Left colon (tissue), 2 donors: ENCODE data around the gene CCDC191. TPM values are rescaled to one million over a fixed set of nuclear protein-coding genes. Genes with fewer than 3 reads are reported as not detected.
A peak's percentile ranks its signal among the peaks of the same experiment; 100 is the strongest.

Experiments
- ATAC-seq: fragments of 200-7000 bp; cut with Tn5 transposase; one replicate; pipeline ENCODE4 v1.9.1; 2020; ENCODE audit warnings: mild to moderate bottlenecking, moderate library complexity
- DNase-seq, 2 donors: peaks; one replicate each; pipeline ENCODE4 v3.0.0-alpha.2; 2020
- intact Hi-C, 2 donors: fragments of 100-400 bp; cut with DNase I in 1 of 2; cut with micrococcal nuclease in 1 of 2; formaldehyde crosslinking; loops; one replicate each; pipeline versions ENCODE4 v1.11.2 to v1.14.0; 2022; cut with DNase I, micrococcal nuclease
- total RNA-seq, 2 donors: library from RNA; stranded (reverse); fragmentation: NEBNext Ultra II Directional; extraction: Animal tissue kit (Norgen Biotek cat#: 25700); gene quantifications; one replicate each; pipeline ENCODE4 v1.2.1, GENCODE V29; 2021
- donor health status: DM: no; HTN: no; CAD: no.
- donor health status: DM: yes; HTN: yes; CAD: no.

CCDC191 gene
- total RNA-seq, 2 donors from 2014 or later: 3.4 to 4.0 TPM

- intact Hi-C loops: no loop called here
- no peak for ATAC-seq
- DNase-seq: no peak
Measured at GRCh38 chr3:114067804-114068203, 11.5 kb upstream of the CCDC191 start.

- intact Hi-C loops: no loop called here
- no peak for DNase-seq
- no peak for ATAC-seq
Measured at GRCh38 chr3:114060906-114061655, 4.8 kb upstream of the CCDC191 start.

GRCh38 chr3:114058646-114059045 is 2.3 kb upstream of the CCDC191 start:
- intact Hi-C loops: no loop called here
- no peak for ATAC-seq
- no peak for DNase-seq

- intact Hi-C loops: no loop called here
- DNase-seq: no peak
- ATAC-seq: peak; percentile 14
Measured at GRCh38 chr3:114057011-114057347, 653 bp upstream of the CCDC191 start.

- ATAC-seq: no peak
- DNase-seq: no peak
- intact Hi-C loops: no loop called here
Measured at GRCh38 chr3:114052216-114052615, 4.1 kb downstream of the CCDC191 start.

- intact Hi-C loops: no loop called here
- ATAC-seq (no peak), DNase-seq (no peak)
Measured at GRCh38 chr3:114043205-114043604, 13.1 kb downstream of the CCDC191 start.

- ATAC-seq: no peak
- intact Hi-C loops: no loop called here
- DNase-seq: no peak
Measured at GRCh38 chr3:114035896-114036295, 20.4 kb downstream of the CCDC191 start.

- intact Hi-C loops: no loop called here
- no peak for DNase-seq
- ATAC-seq: no peak
Measured at GRCh38 chr3:114034787-114035545, 21.4 kb downstream of the CCDC191 start.

- intact Hi-C loops: no loop called here
- DNase-seq: no peak
- no peak for ATAC-seq
Measured at GRCh38 chr3:114034211-114034610, 22.1 kb downstream of the CCDC191 start.

GRCh38 chr3:114033721-114034120 is 22.6 kb downstream of the CCDC191 start:
- ATAC-seq: no peak
- DNase-seq: no peak
- intact Hi-C loops: no loop called here

GRCh38 chr3:114026331-114026730 is 30.0 kb downstream of the CCDC191 start:
- intact Hi-C loops: no loop called here
- DNase-seq: no peak
- no peak for ATAC-seq

GRCh38 chr3:114025451-114025850 is 30.9 kb downstream of the CCDC191 start:
- intact Hi-C loops: no loop called here
- no peak for ATAC-seq
- no peak for DNase-seq

- ATAC-seq (no peak), DNase-seq (no peak)
- intact Hi-C loops: no loop called here
Measured at GRCh38 chr3:114022145-114022802, 34.1 kb downstream of the CCDC191 start.

GRCh38 chr3:114020907-114021306 is 35.4 kb downstream of the CCDC191 start:
- no peak for DNase-seq
- ATAC-seq: no peak
- intact Hi-C loops: no loop called here

GRCh38 chr3:114019486-114019885 is 36.8 kb downstream of the CCDC191 start:
- ATAC-seq (no peak), DNase-seq (no peak)
- intact Hi-C loops: no loop called here

GRCh38 chr3:114014211-114014610 is 42.1 kb downstream of the CCDC191 start:
- no peak for ATAC-seq
- intact Hi-C loops: no loop called here
- no peak for DNase-seq

- ATAC-seq (no peak), DNase-seq (no peak)
- intact Hi-C loops: no loop called here
Measured at GRCh38 chr3:114011059-114011797, 45.1 kb downstream of the CCDC191 start.

- DNase-seq (no peak), ATAC-seq (no peak)
- intact Hi-C loops: no loop called here
Measured at GRCh38 chr3:114005481-114005880, 50.8 kb downstream of the CCDC191 start.

- no peak for ATAC-seq
- DNase-seq: no peak
- intact Hi-C loops: no loop called here
Measured at GRCh38 chr3:113985541-113985940, 70.8 kb downstream of the CCDC191 start.
